Retinal pigment epithelial cell (primary cell): ENCODE measurements around the gene GSG1L2.

Source experiments
- DNase-seq: peaks from one replicate; pipeline ENCODE4 v3.0.0-alpha.2; 2010; ENCODE audit warnings: low read depth
- H3K4me3 ChIP-seq: 2 replicates; pipeline ENCODE4 v1.5.1; 2011; ENCODE audit warnings: mild to moderate bottlenecking, low read length, control low read depth, moderate library complexity
- CTCF ChIP-seq: conservative IDR thresholded peaks from 2 replicates; pipeline ENCODE4 v1.5.1; 2011; ENCODE audit warnings: low read depth, low read length, control low read depth, inconsistent platforms

GSG1L2 gene

GRCh38 chr17:9855036-9855435 is 33.2 kb upstream of the GSG1L2 start:
- no peak for DNase-seq
- no peak overlapping the region for H3K4me3 ChIP-seq
- TF ChIP-seq CTCF = no peak

GRCh38 chr17:9854255-9854654 is 32.4 kb upstream of the GSG1L2 start:
- no peak for DNase-seq
- TF ChIP-seq CTCF = no peak
- H3K4me3 ChIP-seq = no peak overlapping the region

GRCh38 chr17:9850151-9850550 is 28.3 kb upstream of the GSG1L2 start:
- TF ChIP-seq CTCF = no peak

GRCh38 chr17:9845306-9845705 is 23.4 kb upstream of the GSG1L2 start:
- no peak for DNase-seq
- H3K4me3 ChIP-seq = no peak overlapping the region
- no peak for TF ChIP-seq CTCF

More at GRCh38 chr17:9850151-9850550, 28.3 kb upstream of the GSG1L2 start:
- DNase-seq = no peak
- no peak overlapping the region for H3K4me3 ChIP-seq

GRCh38 chr17:9844153-9844552 is 22.3 kb upstream of the GSG1L2 start:
- no peak for TF ChIP-seq CTCF
- no peak for DNase-seq
- H3K4me3 ChIP-seq = no peak overlapping the region

- TF ChIP-seq CTCF = no peak
- no peak for DNase-seq
- no peak overlapping the region for H3K4me3 ChIP-seq
These were observed 21.5 kb upstream of the GSG1L2 start for GRCh38 chr17:9843152-9844010.
